Natural killer cell (primary cell): Measurements from ENCODE around the gene BCL7A. TPM values are rescaled to one million over a fixed set of nuclear protein-coding genes. Genes with fewer than 3 reads are reported as not detected.

Source experiments
- ATAC-seq, 3 donors: fragments of 150-1000 bp in 2 of 3; fragments of 200-7000 bp in 1 of 3; cut with Tn5 transposase; 1 replicate in 1 of 3; 2 replicates in 2 of 3; pipeline ENCODE4 v1.10.0; 2021; ENCODE audit warnings: mild to moderate bottlenecking in 2 of 3, moderate library complexity in 2 of 3
- DNase-seq, 2 donors: peaks; one replicate each; pipeline versions ENCODE4 v3.0.0 to v3.0.0-alpha.2; 2013 to 2021; ENCODE audit warnings: mixed read lengths in 1 of 2
- H3K27ac ChIP-seq: one replicate; pipeline ENCODE4 v1.5.1; 2013; ENCODE audit warnings: mild to moderate bottlenecking, low read length
- H3K27me3 ChIP-seq: one replicate; pipeline ENCODE4 v1.6.1; 2013; ENCODE audit warnings: low read length; ENCODE audit not compliant: control insufficient read depth, insufficient read depth
- H3K36me3 ChIP-seq: one replicate; pipeline ENCODE4 v1.6.1; 2013; ENCODE audit warnings: low read length; ENCODE audit not compliant: control insufficient read depth, insufficient read depth
- H3K4me1 ChIP-seq: one replicate; pipeline ENCODE4 v1.6.1; 2013; ENCODE audit warnings: low read length; ENCODE audit not compliant: control insufficient read depth, insufficient read depth
- H3K4me3 ChIP-seq: one replicate; pipeline ENCODE4 v1.5.1; 2013; ENCODE audit warnings: low read length
- H3K9me3 ChIP-seq: one replicate; pipeline ENCODE4 v1.6.1; 2013; ENCODE audit warnings: low read length; ENCODE audit not compliant: control insufficient read depth, insufficient read depth
- H3K27ac Mint-ChIP-seq, 2 donors: one replicate each; pipeline ENCODE4 v1.8.0; 2022; ENCODE audit warnings: mild to moderate bottlenecking in 2 of 2, mixed read lengths in 2 of 2, moderate library complexity in 1 of 2
- H3K27me3 Mint-ChIP-seq, 2 donors: one replicate each; pipeline ENCODE4 v1.8.0; 2022; ENCODE audit warnings: low read depth in 2 of 2, mixed read lengths in 2 of 2
- H3K36me3 Mint-ChIP-seq: one replicate; pipeline ENCODE4 v1.8.0; 2022; ENCODE audit warnings: mixed read lengths
- H3K4me1 Mint-ChIP-seq, 2 donors: one replicate each; pipeline ENCODE4 v1.8.0; 2022; ENCODE audit warnings: mixed read lengths in 2 of 2
- H3K4me3 Mint-ChIP-seq: one replicate; pipeline ENCODE4 v1.8.0; 2022; ENCODE audit warnings: mild to moderate bottlenecking, moderate library complexity, mixed read lengths
- H3K9me3 Mint-ChIP-seq, 2 donors: one replicate each; pipeline ENCODE4 v1.8.0; 2022; ENCODE audit warnings: mixed read lengths in 2 of 2
- CTCF ChIP-seq: fragments of 200-600 bp; IDR thresholded peaks from one replicate; pipeline ENCODE4 v1.8.0; 2022; ENCODE audit warnings: antibody characterized with exemption
- WGBS: methylation state at CpG from one replicate; pipeline ENCODE4 v1.1.7; 2013; ENCODE audit warnings: missing lambda C conversion rate; ENCODE audit not compliant: insufficient coverage; 5-methylcytosine and 5-hydroxymethylcytosine counted together
- intact Hi-C: fragments of 100-400 bp; cut with micrococcal nuclease; formaldehyde crosslinking; loops from one replicate; pipeline ENCODE4 v1.14.2; 2022
- total RNA-seq, 4 donors: library from RNA; stranded (reverse); fragments of 120-200 nt in 1 of 4; gene quantifications; one replicate each; pipeline versions ENCODE4 v1.2.3 to v1.2.4, GENCODE V29; 2013 to 2022

The BCL7A gene
- total RNA-seq, 3 donors from 2014 or later (not counting 1 experiment from before 2014, with no cell fraction given) = 0.85 to 1.1 (median 0.96) TPM

GRCh38 chr12:122061253-122061652, 39.6 kb downstream of the BCL7A start:
- H3K9me3 ChIP-seq = no peaks in the 10 kb centered on the region
- Mint-ChIP-seq H3K4me1 (no peaks in the 10 kb centered on the region), H3K9me3 (no peaks in the 10 kb centered on the region), H3K36me3 (no peaks in the 10 kb centered on the region), H3K4me3 (no peak overlapping the region), H3K27ac (no peak overlapping the region), H3K27me3 (no peaks in the 10 kb centered on the region)
- H3K27me3 ChIP-seq = no peaks in the 10 kb centered on the region
- H3K36me3 ChIP-seq = no peaks in the 10 kb centered on the region
- no peak for TF ChIP-seq CTCF
- 95% methylated on average over 22 of the region's 23 CpGs for WGBS
- no peak overlapping the region for H3K27ac ChIP-seq
- intact Hi-C loops = no loop called here
- no peaks in the 10 kb centered on the region for H3K4me1 ChIP-seq
- DNase-seq (no peak), ATAC-seq (no peak)
- H3K4me3 ChIP-seq = no peak overlapping the region

DNA sequence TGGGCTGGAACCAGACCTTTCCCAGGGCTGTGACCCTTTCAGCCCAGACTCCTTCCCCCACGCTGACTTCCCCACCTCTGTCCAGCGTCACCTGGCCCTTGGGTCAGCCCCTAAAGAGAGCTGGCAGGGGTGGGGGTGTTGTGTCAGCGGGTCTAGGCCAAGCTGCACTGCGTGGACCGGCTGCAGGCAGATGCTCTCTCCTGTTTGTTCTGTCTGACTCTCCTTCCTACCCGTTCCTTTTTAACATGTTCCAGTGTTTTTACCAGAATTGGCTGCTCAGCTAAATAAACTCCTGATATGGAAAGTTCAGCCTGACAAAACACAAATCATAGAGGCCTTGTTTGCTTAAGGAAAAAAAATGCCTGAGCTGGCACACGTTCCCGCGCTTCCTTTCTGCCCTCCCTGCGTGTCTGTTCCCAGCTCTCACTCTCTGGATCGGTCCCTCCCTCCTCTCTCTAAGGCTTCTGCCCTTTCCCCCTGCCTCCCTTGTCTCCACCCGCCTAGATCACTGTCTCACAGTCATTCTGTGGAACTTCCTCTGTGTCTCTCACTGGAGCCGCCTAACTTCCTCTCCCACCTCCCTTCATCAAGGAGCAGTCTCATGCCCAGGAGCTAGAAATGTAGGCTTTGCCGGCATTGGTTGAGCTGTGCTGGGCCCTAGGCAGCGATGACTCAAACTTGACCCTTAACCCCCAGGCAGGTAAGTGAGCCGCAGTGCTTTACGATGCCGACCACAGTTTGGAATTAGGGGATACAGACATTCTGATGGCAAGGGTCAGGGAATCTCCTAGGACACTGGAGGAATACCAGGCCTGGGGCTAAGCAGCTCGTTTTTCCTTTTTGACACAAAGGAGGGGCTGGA, 41.4 kb downstream of the BCL7A start:
- Mint-ChIP-seq H3K27ac (no peak overlapping the region), H3K4me3 (no peak overlapping the region)
- intact Hi-C loops = no loop called here

DNA sequence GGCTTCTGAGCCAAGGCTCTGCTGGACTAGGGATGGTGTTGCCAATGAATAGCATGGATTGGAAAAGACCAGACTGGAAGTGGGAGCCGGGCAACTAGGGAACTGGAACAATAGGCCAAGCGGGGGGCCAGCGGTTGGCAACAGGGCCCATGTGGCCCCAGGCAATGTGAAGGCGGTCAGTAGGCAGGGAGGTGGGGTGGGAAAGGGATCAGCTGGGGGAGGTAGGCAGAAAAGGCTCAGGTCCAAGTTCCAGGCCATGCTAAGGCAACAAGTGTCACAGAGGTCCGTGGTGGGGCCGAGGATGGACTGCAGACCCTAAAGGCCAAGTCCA, 42.0 kb downstream of the BCL7A start:
- no peaks in the 10 kb centered on the region for H3K27me3 ChIP-seq
- intact Hi-C loops = no loop called here
- no peaks in the 10 kb centered on the region for H3K36me3 ChIP-seq
- no peak overlapping the region for H3K4me3 ChIP-seq
- H3K27ac Mint-ChIP-seq = no peak overlapping the region
- no peak for TF ChIP-seq CTCF
- ATAC-seq (no peak), DNase-seq (no peak)
- H3K4me1 ChIP-seq = peaks cover 15% of the 10 kb centered on the region
- H3K27ac ChIP-seq = no peak overlapping the region
- H3K9me3 ChIP-seq = no peaks in the 10 kb centered on the region
- H3K4me1 Mint-ChIP-seq = peaks cover 9% of the 10 kb centered on the region in 2 donors
- H3K36me3 Mint-ChIP-seq = no peaks in the 10 kb centered on the region
- WGBS = 89% methylated on average over 6 of the region's 6 CpGs
- H3K9me3 Mint-ChIP-seq = no peaks in the 10 kb centered on the region
- no peak overlapping the region for H3K4me3 Mint-ChIP-seq
- no peaks in the 10 kb centered on the region for H3K27me3 Mint-ChIP-seq

More for the DNA sequence above, 41.4 kb downstream of the BCL7A start:
- 61% methylated on average over 19 of the region's 19 CpGs for WGBS
- Mint-ChIP-seq H3K4me1 (peaks cover 4% of the 10 kb centered on the region in 2 donors), H3K27me3 (no peaks in the 10 kb centered on the region), H3K9me3 (no peaks in the 10 kb centered on the region), H3K36me3 (no peaks in the 10 kb centered on the region)
- Histone ChIP-seq H3K4me1 (peaks cover 10% of the 10 kb centered on the region), H3K27ac (no peak overlapping the region), H3K4me3 (no peak overlapping the region), H3K9me3 (no peaks in the 10 kb centered on the region), H3K27me3 (no peaks in the 10 kb centered on the region), H3K36me3 (no peaks in the 10 kb centered on the region)
- ATAC-seq (no peak), DNase-seq (no peak)
- no peak for TF ChIP-seq CTCF
